T-helper 2 cell treated with Interferon-gamma antibody and Interleukin-4, amounts not matched to agents 5 μg/mL and 100 μg/mL, for 36 hours (primary cell): Measurements from ENCODE around the gene CFAP65.

ENCODE experiments used
- DNase-seq: peaks from one replicate; pipeline ENCODE4 v3.0.0; 2021; ENCODE audit warnings: low spot score
- H3K27ac Mint-ChIP-seq: one replicate; pipeline ENCODE4 v1.8.0; 2021; ENCODE audit warnings: mild to moderate bottlenecking, mixed read lengths
- H3K27me3 Mint-ChIP-seq: one replicate; pipeline ENCODE4 v1.8.0; 2021; ENCODE audit warnings: low read depth, mixed read lengths
- H3K36me3 Mint-ChIP-seq: one replicate; pipeline ENCODE4 v1.8.0; 2021; ENCODE audit warnings: low read depth, mixed read lengths
- H3K4me1 Mint-ChIP-seq: one replicate; pipeline ENCODE4 v1.8.0; 2021; ENCODE audit warnings: low read depth, mixed read lengths
- H3K4me3 Mint-ChIP-seq: one replicate; pipeline ENCODE4 v1.8.0; 2022; ENCODE audit warnings: mild to moderate bottlenecking, moderate library complexity, mixed read lengths
- H3K9me3 Mint-ChIP-seq: one replicate; pipeline ENCODE4 v1.8.0; 2021; ENCODE audit warnings: mixed read lengths

The CFAP65 gene

GRCh38 chr2:219020604-219021365 is 20.5 kb downstream of the CFAP65 start:
- Mint-ChIP-seq H3K9me3 (no peaks in the 10 kb centered on the region), H3K4me3 (no peak overlapping the region), H3K36me3 (no peaks in the 10 kb centered on the region), H3K27me3 (no peaks in the 10 kb centered on the region), H3K27ac (no peak overlapping the region), H3K4me1 (no peaks in the 10 kb centered on the region)
- no peak for DNase-seq

- H3K4me3 Mint-ChIP-seq, result no peak overlapping the region
- H3K36me3 Mint-ChIP-seq, result no peaks in the 10 kb centered on the region
- H3K9me3 Mint-ChIP-seq, result no peaks in the 10 kb centered on the region
- H3K27me3 Mint-ChIP-seq, result no peaks in the 10 kb centered on the region
- no peak for DNase-seq
- H3K27ac Mint-ChIP-seq, result no peak overlapping the region
- no peaks in the 10 kb centered on the region for H3K4me1 Mint-ChIP-seq
Measured at GRCh38 chr2:219019436-219019835, 21.9 kb downstream of the CFAP65 start.

GRCh38 chr2:219018726-219019125 is 22.6 kb downstream of the CFAP65 start:
- no peak overlapping the region for H3K27ac Mint-ChIP-seq

GRCh38 chr2:219018286-219018685 is 23.0 kb downstream of the CFAP65 start:
- H3K4me1 Mint-ChIP-seq, result no peaks in the 10 kb centered on the region
- no peak overlapping the region for H3K27ac Mint-ChIP-seq
- no peaks in the 10 kb centered on the region for H3K36me3 Mint-ChIP-seq
- no peak for DNase-seq
- no peak overlapping the region for H3K4me3 Mint-ChIP-seq
- no peaks in the 10 kb centered on the region for H3K27me3 Mint-ChIP-seq
- H3K9me3 Mint-ChIP-seq, result no peaks in the 10 kb centered on the region

More at GRCh38 chr2:219018726-219019125, 22.6 kb downstream of the CFAP65 start:
- no peak overlapping the region for H3K4me3 Mint-ChIP-seq
- H3K36me3 Mint-ChIP-seq, result no peaks in the 10 kb centered on the region
- no peak for DNase-seq
- H3K9me3 Mint-ChIP-seq, result no peaks in the 10 kb centered on the region
- H3K27me3 Mint-ChIP-seq, result no peaks in the 10 kb centered on the region
- no peaks in the 10 kb centered on the region for H3K4me1 Mint-ChIP-seq

GRCh38 chr2:219017201-219017931 is 23.9 kb downstream of the CFAP65 start:
- Mint-ChIP-seq H3K9me3 (no peaks in the 10 kb centered on the region), H3K27ac (no peak overlapping the region), H3K4me3 (no peak overlapping the region), H3K4me1 (no peaks in the 10 kb centered on the region), H3K36me3 (no peaks in the 10 kb centered on the region), H3K27me3 (no peaks in the 10 kb centered on the region)
- DNase-seq, result no peak

- H3K36me3 Mint-ChIP-seq, result no peaks in the 10 kb centered on the region
- H3K27ac Mint-ChIP-seq, result no peak overlapping the region
- no peak for DNase-seq
- no peak overlapping the region for H3K4me3 Mint-ChIP-seq
- H3K9me3 Mint-ChIP-seq, result no peaks in the 10 kb centered on the region
- no peaks in the 10 kb centered on the region for H3K4me1 Mint-ChIP-seq
- H3K27me3 Mint-ChIP-seq, result no peaks in the 10 kb centered on the region
Measured at GRCh38 chr2:219016721-219017120, 24.6 kb downstream of the CFAP65 start.

GRCh38 chr2:219010873-219011272 is 30.4 kb downstream of the CFAP65 start:
- DNase-seq, result no peak
- H3K27me3 Mint-ChIP-seq, result peaks cover 5% of the 10 kb centered on the region
- H3K36me3 Mint-ChIP-seq, result no peaks in the 10 kb centered on the region
- no peaks in the 10 kb centered on the region for H3K9me3 Mint-ChIP-seq
- no peak overlapping the region for H3K4me3 Mint-ChIP-seq
- no peaks in the 10 kb centered on the region for H3K4me1 Mint-ChIP-seq
- no peak overlapping the region for H3K27ac Mint-ChIP-seq

- H3K9me3 Mint-ChIP-seq, result no peaks in the 10 kb centered on the region
- no peak for DNase-seq
Measured at GRCh38 chr2:219010162-219010756, 31.1 kb downstream of the CFAP65 start.

GRCh38 chr2:219009294-219009693 is 32.0 kb downstream of the CFAP65 start:
- Mint-ChIP-seq H3K4me1 (no peaks in the 10 kb centered on the region), H3K27ac (no peak overlapping the region), H3K4me3 (no peak overlapping the region), H3K36me3 (no peaks in the 10 kb centered on the region), H3K9me3 (no peaks in the 10 kb centered on the region), H3K27me3 (peaks cover 18% of the 10 kb centered on the region)
- no peak for DNase-seq

More at GRCh38 chr2:219010162-219010756, 31.1 kb downstream of the CFAP65 start:
- no peaks in the 10 kb centered on the region for H3K36me3 Mint-ChIP-seq
- no peak overlapping the region for H3K4me3 Mint-ChIP-seq
- H3K27ac Mint-ChIP-seq, result no peak overlapping the region
- no peaks in the 10 kb centered on the region for H3K4me1 Mint-ChIP-seq
- H3K27me3 Mint-ChIP-seq, result peaks cover 11% of the 10 kb centered on the region

- DNase-seq, result no peak
- Mint-ChIP-seq H3K4me3 (no peak overlapping the region), H3K9me3 (no peaks in the 10 kb centered on the region), H3K27ac (no peak overlapping the region), H3K36me3 (no peaks in the 10 kb centered on the region), H3K27me3 (peaks cover 55% of the 10 kb centered on the region), H3K4me1 (peaks cover 2% of the 10 kb centered on the region)
Measured at GRCh38 chr2:219003979-219004378, 37.3 kb downstream of the CFAP65 start.

GRCh38 chr2:219003267-219003634 is 38.1 kb downstream of the CFAP65 start:
- Mint-ChIP-seq H3K4me1 (peaks cover 2% of the 10 kb centered on the region), H3K27ac (no peak overlapping the region), H3K9me3 (no peaks in the 10 kb centered on the region), H3K36me3 (no peaks in the 10 kb centered on the region), H3K4me3 (no peak overlapping the region), H3K27me3 (peaks cover 60% of the 10 kb centered on the region)
- no peak for DNase-seq

GRCh38 chr2:219002395-219003266 is 38.7 kb downstream of the CFAP65 start:
- Mint-ChIP-seq H3K27me3 (peaks cover 63% of the 10 kb centered on the region), H3K4me3 (no peak overlapping the region), H3K9me3 (no peaks in the 10 kb centered on the region), H3K4me1 (peaks cover 2% of the 10 kb centered on the region), H3K27ac (no peak overlapping the region), H3K36me3 (no peaks in the 10 kb centered on the region)
- DNase-seq, result peak; percentile 21

- peak; percentile 18 for DNase-seq
- Mint-ChIP-seq H3K36me3 (no peaks in the 10 kb centered on the region), H3K4me1 (peaks cover 2% of the 10 kb centered on the region), H3K27me3 (peaks cover 68% of the 10 kb centered on the region), H3K9me3 (no peaks in the 10 kb centered on the region), H3K4me3 (no peak overlapping the region), H3K27ac (no peak overlapping the region)
Measured at GRCh38 chr2:219001577-219002394, 39.5 kb downstream of the CFAP65 start.
